ENCODE measurements around the gene KISS1.
A peak's percentile ranks its signal among the peaks of the same experiment; 100 is the strongest.

KISS1 gene

GRCh38 chr1:204191456-204191855 is 4.8 kb downstream of the KISS1 start:
- DNase-seq (ENCODE audit: low read depth): no peak

- no peak for DNase-seq (ENCODE audit: low read depth)
These were observed 5.8 kb downstream of the KISS1 start for GRCh38 chr1:204190212-204191211.

- no peak for DNase-seq (ENCODE audit: low read depth)
These were observed 7.2 kb downstream of the KISS1 start for GRCh38 chr1:204188959-204189639.

GRCh38 chr1:204186597-204186996 is 9.7 kb downstream of the KISS1 start:
- no peak for DNase-seq (ENCODE audit: low read depth)

GRCh38 chr1:204181116-204181515 is 15.2 kb downstream of the KISS1 start:
- DNase-seq (ENCODE audit: low read depth): no peak

- no peak for DNase-seq (ENCODE audit: low read depth)
These were observed 16.2 kb downstream of the KISS1 start for GRCh38 chr1:204180133-204180532.

- no peak for DNase-seq (ENCODE audit: low read depth)
These were observed 17.6 kb downstream of the KISS1 start for GRCh38 chr1:204178487-204179281.

- no peak for DNase-seq (ENCODE audit: low read depth)
These were observed 19.2 kb downstream of the KISS1 start for GRCh38 chr1:204177133-204177532.

- no peak for DNase-seq (ENCODE audit: low read depth)
These were observed 20.2 kb downstream of the KISS1 start for GRCh38 chr1:204176049-204176448.

GRCh38 chr1:204174958-204175357 is 21.3 kb downstream of the KISS1 start:
- DNase-seq (ENCODE audit: low read depth): no peak

- DNase-seq (ENCODE audit: low read depth): no peak
These were observed 23.8 kb downstream of the KISS1 start for GRCh38 chr1:204172404-204173029.

GRCh38 chr1:204171751-204172178 is 24.5 kb downstream of the KISS1 start:
- DNase-seq (ENCODE audit: low read depth): no peak

- no peak for DNase-seq (ENCODE audit: low read depth)
These were observed 25.7 kb downstream of the KISS1 start for GRCh38 chr1:204170494-204171155.

- DNase-seq (ENCODE audit: low read depth): no peak
These were observed 26.4 kb downstream of the KISS1 start for GRCh38 chr1:204169858-204170257.

GRCh38 chr1:204167730-204168129 is 28.6 kb downstream of the KISS1 start:
- DNase-seq (ENCODE audit: low read depth): no peak

GRCh38 chr1:204166219-204166618 is 30.1 kb downstream of the KISS1 start, which contains the start of gene REN:
Gene REN, minus strand, starts transcription at chr1:204166337. Its CDS starts 44 bp downstream, at chr1:204166293.
- no peak for DNase-seq (ENCODE audit: low read depth)

- peak; percentile 68 for DNase-seq (ENCODE audit: low read depth)
These were observed 33.7 kb downstream of the KISS1 start for GRCh38 chr1:204162494-204163074.

GRCh38 chr1:204161609-204162493 is 34.4 kb downstream of the KISS1 start:
- DNase-seq (ENCODE audit: low read depth): no peak

- no peak for DNase-seq (ENCODE audit: low read depth)
These were observed 38.3 kb downstream of the KISS1 start for GRCh38 chr1:204157962-204158361.

- no peak for DNase-seq (ENCODE audit: low read depth)
These were observed 40.4 kb downstream of the KISS1 start for GRCh38 chr1:204155881-204156280.

Measured in activated T-helper 9 cell treated with anti-CD3 and anti-CD28 coated beads, Interleukin-2, amount 50 U/mL, for 16 hours (primary cell).